Uterus (tissue), 2 donors: Measurements from ENCODE around the gene TTC39B.

ENCODE experiments used
- CTCF ChIP-seq, 4 experiments: fragments of 200-600 bp in 2 of 4; fragments of 450-650 bp in 2 of 4; sonication (generic) in 2 of 4; IDR thresholded peaks; one replicate each; pipeline ENCODE4 v1.5.1; 2016 to 2019; ENCODE audit warnings: antibody characterized with exemption in 4 of 4, mild to moderate bottlenecking in 2 of 4, moderate library complexity in 1 of 4
- POLR2A ChIP-seq, 2 donors: fragments of 450-650 bp; IDR thresholded peaks; one replicate each; pipeline ENCODE4 v1.6.1; 2016; ENCODE audit warnings: antibody characterized with exemption in 2 of 2, mild to moderate bottlenecking in 1 of 2, moderate library complexity in 1 of 2

- no peak for TF ChIP-seq POLR2A (IDR thresholded peaks at IDR 0.05)
- TF ChIP-seq CTCF (IDR thresholded peaks at IDR 0.05), result no peak
Measured at GRCh38 chr9:15140051-15140450, 167.0 kb downstream of the TTC39B start.
